Mammary epithelial cell (primary cell): ENCODE measurements around the gene TSPAN11.

Source experiments
- EZH2 ChIP-seq: IDR thresholded peaks from 2 replicates; pipeline ENCODE4 v1.6.1; 2012; ENCODE audit warnings: low read length, inconsistent platforms, borderline replicate concordance
- TF ChIP-seq, protein P1 (sequence below), 2 donors: IDR thresholded peaks in 1 of 2; conservative IDR thresholded peaks in 1 of 2; 2 replicates each; pipeline ENCODE4 v1.5.1; 2011 to 2012; ENCODE audit warnings: inconsistent platforms in 2 of 2, low read length in 2 of 2, mild to moderate bottlenecking in 2 of 2, control low read depth in 1 of 2, low read depth in 1 of 2; ENCODE audit not compliant: insufficient read depth in 1 of 2; ENCODE audit errors: extremely low read depth in 1 of 2

DNA sequence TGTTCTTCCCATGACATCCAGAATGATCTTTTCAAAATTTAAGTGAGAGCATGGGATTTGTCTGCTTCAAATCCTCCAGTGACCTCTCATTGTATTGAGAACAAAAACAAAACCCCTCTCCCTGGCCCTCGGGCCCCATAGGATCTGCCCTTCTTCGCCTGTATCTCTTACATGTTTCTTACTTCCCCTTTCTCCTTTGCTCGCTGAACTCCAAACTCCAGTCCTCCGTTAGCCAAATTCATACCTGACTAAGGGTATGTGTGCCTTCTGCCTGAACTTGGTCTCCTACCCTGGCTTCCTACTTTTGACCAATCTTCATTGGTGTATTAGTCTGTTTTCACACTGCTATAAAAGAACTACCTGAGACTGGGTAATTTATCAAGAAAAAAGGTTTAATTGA is 13.2 kb upstream of the TSPAN11 start:
- TF ChIP-seq, protein P1, sequence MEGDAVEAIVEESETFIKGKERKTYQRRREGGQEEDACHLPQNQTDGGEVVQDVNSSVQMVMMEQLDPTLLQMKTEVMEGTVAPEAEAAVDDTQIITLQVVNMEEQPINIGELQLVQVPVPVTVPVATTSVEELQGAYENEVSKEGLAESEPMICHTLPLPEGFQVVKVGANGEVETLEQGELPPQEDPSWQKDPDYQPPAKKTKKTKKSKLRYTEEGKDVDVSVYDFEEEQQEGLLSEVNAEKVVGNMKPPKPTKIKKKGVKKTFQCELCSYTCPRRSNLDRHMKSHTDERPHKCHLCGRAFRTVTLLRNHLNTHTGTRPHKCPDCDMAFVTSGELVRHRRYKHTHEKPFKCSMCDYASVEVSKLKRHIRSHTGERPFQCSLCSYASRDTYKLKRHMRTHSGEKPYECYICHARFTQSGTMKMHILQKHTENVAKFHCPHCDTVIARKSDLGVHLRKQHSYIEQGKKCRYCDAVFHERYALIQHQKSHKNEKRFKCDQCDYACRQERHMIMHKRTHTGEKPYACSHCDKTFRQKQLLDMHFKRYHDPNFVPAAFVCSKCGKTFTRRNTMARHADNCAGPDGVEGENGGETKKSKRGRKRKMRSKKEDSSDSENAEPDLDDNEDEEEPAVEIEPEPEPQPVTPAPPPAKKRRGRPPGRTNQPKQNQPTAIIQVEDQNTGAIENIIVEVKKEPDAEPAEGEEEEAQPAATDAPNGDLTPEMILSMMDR (conservative IDR thresholded peaks at IDR 0.05 in 1 of 2, IDR thresholded peaks at IDR 0.05 in 1 of 2; ENCODE audit: extremely low read depth in 1 of 2, insufficient read depth in 1 of 2, low read depth in 1 of 2, low read length in 2 of 2), result no peak
- TF ChIP-seq EZH2, result no peak
